ENCODE data around the gene TRAK2.
"Not testable (repeated sequence)": the region's sequence is repeated elsewhere in the genome, so short reads cannot be mapped to it uniquely, and the experiment has no call there.

TRAK2 gene, protein sequence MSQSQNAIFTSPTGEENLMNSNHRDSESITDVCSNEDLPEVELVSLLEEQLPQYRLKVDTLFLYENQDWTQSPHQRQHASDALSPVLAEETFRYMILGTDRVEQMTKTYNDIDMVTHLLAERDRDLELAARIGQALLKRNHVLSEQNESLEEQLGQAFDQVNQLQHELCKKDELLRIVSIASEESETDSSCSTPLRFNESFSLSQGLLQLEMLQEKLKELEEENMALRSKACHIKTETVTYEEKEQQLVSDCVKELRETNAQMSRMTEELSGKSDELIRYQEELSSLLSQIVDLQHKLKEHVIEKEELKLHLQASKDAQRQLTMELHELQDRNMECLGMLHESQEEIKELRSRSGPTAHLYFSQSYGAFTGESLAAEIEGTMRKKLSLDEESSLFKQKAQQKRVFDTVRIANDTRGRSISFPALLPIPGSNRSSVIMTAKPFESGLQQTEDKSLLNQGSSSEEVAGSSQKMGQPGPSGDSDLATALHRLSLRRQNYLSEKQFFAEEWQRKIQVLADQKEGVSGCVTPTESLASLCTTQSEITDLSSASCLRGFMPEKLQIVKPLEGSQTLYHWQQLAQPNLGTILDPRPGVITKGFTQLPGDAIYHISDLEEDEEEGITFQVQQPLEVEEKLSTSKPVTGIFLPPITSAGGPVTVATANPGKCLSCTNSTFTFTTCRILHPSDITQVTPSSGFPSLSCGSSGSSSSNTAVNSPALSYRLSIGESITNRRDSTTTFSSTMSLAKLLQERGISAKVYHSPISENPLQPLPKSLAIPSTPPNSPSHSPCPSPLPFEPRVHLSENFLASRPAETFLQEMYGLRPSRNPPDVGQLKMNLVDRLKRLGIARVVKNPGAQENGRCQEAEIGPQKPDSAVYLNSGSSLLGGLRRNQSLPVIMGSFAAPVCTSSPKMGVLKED

DNA sequence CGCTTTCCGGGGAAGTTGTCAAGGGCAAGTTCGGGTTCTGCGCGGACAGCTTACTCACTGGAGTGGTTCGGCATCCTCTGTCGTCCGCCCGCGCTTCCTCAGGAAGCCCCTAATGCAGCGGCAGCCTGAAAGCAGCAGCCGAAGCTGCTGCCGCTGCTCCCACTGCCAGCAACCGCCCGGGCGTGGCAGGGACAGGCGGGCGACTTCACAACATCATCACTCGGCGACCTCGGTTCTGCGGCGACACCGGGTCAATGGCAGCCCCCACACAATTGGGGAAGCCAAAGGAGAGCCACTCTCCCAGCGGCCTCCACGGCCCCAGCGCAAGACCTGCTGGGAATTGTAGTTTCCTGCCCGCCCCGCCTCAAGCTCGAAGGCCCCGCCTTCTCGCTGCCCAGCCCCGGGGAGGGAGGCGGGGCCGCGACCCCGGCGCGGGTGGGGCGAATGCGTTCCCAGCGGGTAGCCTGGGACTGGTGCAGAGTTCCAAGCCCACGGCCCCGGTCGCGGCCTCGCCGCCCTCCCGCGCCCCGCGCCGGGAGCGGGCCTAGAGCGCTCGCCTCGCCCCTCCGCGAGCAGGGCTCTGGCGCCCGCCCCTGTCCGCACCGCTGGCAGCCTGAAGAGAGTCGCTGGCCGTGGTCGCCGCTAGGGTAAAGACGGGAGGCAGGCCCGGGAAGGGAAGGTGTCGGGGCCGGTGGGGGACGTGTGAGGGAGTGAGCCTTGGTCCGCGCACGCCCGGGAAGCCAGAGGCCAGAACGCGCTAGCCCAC lies at the start of gene TRAK2, which contains the start of gene STRADB:
Gene TRAK2 (minus strand): TSS at position 167 of the 766 bp plus-strand sequence. CDS start 30,951 bp downstream, outside the sequence.
Gene STRADB (plus strand): TSS at position 449 of the 766 bp plus-strand sequence. CDS start 3,101 bp downstream, outside the sequence.
- H3K4me3 ChIP-seq (ENCODE audit: low read depth, low read length): peak within 1 kb of the TSS; percentile 93

DNA sequence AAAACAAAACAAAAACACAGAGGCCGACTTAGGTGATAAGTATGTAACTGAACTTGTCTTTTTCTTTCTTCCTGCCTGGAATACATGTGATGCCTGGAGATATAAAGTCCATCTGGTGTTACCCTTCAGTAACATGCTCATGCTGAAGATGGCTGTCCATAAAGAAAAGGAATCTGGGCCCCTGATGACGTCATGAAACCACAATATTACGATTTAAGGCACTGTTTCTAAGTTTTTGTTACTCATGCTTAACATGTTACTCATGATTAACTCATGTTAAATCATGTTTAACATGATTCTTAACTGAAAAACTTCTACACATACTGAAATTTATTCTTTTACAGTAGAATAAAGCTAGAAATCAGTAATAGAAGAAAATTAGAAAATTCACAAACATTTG lies 49.3 kb upstream of the TRAK2 start:
- no peak overlapping the region for H3K4me3 ChIP-seq (ENCODE audit: low read depth, low read length)

DNA sequence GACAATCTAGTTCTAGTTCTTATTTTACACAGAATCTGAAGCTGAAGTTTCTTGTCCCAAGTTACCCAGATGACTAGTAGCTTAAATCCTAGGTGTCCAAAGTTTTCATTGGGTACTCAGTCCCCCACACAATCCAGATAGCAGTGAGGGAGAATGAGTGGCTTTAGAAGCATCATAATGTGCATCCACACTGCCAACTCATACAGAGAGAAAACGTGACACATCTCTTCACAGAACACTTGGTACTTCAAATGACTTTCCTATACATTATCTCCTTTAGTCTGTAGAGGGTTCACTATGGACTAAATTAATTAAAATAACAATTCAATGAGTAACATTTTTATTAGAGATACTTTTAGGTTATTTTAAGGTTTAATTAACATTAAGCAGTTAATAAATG lies 45.5 kb upstream of the TRAK2 start:
- no peak overlapping the region for H3K4me3 ChIP-seq (ENCODE audit: low read depth, low read length)

DNA sequence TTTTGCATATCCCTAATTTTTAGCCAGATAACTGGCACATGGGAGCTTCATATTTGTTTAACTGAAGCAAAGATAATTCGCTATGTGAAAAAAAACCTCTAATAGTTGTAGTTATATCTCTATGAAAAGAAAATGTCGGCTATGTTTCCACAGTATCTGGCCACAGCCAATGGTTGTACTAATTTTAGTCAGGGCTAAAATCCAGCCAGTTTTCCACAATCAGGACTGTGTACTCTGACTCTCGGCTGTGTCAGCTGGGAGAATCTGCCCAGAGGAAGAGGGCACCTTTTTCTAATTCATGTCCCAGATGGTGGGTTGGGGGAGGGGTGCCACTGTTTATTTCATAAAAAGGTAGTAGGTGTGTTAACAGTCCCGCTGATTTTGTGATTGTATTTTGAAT lies 39.0 kb upstream of the TRAK2 start:
- no peak overlapping the region for H3K4me3 ChIP-seq (ENCODE audit: low read depth, low read length)

DNA sequence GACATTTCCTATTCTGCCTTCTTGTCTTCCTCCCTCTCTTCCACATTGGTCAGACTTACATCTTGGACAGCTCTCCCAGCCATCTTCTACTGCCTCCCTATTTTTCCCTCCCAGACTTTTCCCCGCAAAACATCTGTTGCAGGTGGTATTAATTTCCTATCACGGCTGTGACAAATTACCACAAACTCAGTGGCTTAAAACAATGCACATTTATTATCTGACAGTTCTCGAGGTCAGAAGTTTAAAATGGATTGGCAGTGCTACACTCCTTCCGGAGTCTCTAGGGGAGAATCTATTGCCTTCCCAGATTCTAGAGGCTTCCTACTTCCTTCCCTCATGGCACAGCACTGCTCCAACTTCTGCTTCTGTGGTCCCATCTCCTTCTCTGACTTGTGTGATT lies 33.5 kb upstream of the TRAK2 start:
- H3K4me3 ChIP-seq (ENCODE audit: low read depth, low read length): no peak overlapping the region

DNA sequence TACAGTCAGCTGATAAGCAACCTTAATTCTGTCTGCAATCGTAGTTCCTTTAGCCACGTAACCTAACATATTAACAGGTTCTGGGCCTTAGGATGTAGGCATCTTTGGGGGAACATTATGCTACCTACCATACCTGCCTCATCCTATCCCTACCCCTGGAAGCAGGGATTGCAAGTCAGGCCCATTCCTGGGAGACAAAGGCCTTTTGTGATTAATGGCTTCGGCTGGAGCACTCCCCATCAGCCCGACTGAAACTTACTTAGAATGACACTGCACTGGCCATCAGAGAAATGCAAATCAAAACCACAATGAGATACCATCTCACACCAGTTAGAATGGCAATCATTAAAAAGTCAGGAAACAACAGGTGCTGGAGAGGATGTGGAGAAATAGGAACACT lies 32.5 kb upstream of the TRAK2 start:
- not testable (repeated sequence) for H3K4me3 ChIP-seq (ENCODE audit: low read depth, low read length)

DNA sequence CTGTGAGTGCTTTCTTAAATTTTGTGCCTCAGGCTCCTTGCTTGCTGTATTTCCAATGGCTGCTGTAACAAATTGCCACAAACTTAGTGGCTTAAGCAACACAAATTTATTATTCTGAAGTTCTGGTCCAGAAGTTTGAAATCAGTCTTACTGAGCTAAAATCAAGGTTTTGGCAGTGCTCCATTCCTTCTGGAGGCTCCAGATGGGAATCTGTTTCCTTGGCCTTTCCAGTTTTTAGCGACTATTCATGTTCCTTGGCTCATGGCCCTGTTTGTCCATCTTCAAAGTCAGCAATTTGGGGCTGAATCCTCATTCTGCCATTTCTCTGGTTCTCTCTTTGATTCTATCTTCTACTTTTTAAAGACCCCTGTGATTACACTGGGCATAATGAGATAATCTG lies 32.1 kb upstream of the TRAK2 start:
- H3K4me3 ChIP-seq (ENCODE audit: low read depth, low read length): no peak overlapping the region

DNA sequence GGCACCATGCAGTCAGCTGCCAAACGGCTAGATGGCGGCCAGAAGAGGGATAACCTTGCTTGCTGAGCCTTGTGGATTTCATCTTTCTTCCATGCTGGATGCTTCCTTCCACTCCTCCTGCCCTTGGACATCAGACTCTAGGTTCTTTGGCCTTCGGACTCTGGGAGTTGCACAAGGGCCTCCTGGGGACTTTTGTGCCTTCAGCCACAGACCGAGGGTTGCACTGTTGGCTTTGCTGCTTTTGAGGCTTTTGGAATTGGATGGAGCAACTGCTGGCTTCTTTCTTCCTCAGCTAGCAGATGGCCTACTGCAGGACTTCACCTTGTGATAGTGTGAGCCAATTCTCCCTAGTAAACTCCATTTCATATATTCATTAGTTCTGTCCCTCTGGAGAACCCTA lies 31.3 kb upstream of the TRAK2 start:
- H3K4me3 ChIP-seq (ENCODE audit: low read depth, low read length): no peak overlapping the region

DNA sequence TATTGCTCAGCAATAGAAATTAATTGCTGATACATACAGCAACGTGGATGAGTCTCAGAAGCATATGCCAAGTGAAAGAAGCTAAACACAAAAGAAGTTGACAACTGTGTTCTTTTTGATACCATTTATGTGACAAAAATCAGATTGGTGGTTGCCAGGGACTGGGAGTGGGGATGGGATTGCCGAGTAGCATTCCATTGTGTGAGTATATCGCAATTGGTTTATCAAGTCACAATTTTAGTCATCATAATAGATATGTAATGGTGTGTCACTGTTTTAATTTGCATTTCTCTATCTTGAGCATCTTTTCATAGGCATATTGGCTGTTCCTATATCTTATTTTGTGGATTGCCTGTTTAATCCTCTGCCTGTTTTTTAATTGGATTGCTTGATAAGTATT lies 21.2 kb upstream of the TRAK2 start:
- no peak overlapping the region for H3K4me3 ChIP-seq (ENCODE audit: low read depth, low read length)

DNA sequence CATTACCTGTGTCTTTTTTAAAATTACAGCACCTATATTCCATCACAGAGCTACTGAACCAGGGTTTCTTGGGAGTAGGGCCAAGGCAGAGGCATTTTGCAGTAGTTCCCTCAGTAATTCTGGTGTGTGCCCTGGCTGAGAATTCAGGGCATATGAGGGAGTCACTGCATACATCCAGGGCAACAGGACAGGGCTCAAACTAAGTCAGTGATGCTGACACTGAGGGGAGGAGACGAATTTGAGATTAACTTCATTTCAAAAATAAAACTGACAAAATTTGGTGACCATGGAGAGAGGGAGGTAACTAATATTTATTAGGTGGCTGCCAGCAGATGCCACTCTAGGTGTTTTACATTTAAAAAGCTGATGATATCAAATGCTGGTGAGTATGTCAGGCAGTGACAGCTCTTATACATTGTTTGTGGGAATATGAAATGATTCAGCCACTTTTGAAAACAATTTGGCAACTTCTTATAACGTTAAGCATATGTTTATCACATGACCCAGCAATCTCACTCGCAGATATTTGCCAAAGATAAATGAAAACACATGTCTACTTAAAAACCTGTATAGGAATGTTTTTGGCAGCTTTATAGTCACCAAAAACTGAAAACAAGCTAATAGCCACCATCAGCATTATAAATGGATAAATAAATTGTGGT lies 20.6 kb upstream of the TRAK2 start:
- no peak overlapping the region for H3K4me3 ChIP-seq (ENCODE audit: low read depth, low read length)

DNA sequence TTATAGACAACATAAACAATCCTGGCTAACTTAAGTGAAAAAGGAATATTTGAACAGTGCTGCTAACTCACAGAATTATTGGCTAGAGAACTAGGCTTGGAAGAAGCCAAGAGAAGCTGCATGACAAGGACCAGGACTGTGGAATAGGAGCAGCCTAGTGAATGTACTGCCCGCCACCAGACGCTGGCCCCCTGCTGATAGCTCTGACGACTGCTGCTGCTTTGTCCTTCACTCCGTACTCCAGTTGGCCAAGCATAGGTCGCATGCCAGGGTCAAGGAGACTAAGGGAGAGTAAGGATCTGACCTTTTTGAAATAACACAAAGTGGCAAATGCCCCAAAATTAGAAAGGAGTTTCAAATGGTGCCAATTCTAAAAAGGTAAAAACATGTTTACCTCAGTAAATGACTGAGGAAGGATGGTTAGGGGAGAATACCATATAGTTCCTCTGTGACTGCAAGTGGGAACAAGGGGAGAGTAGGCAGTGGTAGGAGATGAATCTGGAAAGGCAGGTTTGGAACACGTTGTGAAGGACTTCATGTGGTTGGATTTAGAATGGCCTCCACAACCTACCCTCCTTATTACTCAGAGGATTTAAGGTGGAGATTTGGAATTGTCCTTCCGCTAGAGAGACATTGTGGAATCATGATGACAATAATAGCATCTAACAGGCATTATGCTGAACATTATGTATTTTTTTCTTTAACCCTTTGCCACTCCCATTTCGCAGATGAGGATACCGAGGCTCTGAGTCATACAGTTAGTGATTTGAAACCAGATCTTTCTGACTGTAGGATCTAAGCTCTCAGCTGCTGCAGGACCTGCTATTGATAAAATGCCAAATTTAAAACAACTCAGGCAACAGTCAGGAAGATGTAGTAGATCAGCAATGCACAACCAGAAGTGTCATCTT lies 19.8 kb upstream of the TRAK2 start:
- H3K4me3 ChIP-seq (ENCODE audit: low read depth, low read length): no peak overlapping the region

DNA sequence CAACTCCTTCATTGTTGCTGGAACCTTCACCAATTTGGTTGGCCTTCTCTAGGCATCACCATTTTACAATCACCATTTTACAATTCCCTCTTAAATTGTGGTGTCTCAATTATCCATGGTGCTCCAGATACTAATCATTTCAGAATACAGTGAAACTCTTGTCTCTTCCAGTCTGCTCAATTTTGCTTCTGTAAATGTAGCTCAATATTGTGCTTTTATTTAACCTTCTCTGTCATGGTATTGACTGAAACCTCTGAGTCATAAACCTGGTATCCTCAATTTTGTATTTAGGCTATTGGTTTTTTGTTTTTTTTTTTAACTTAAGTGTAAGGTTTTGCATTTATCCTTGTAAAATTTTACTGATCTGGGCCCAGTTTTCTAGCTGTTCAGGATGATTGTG lies 16.4 kb upstream of the TRAK2 start:
- no peak overlapping the region for H3K4me3 ChIP-seq (ENCODE audit: low read depth, low read length)

DNA sequence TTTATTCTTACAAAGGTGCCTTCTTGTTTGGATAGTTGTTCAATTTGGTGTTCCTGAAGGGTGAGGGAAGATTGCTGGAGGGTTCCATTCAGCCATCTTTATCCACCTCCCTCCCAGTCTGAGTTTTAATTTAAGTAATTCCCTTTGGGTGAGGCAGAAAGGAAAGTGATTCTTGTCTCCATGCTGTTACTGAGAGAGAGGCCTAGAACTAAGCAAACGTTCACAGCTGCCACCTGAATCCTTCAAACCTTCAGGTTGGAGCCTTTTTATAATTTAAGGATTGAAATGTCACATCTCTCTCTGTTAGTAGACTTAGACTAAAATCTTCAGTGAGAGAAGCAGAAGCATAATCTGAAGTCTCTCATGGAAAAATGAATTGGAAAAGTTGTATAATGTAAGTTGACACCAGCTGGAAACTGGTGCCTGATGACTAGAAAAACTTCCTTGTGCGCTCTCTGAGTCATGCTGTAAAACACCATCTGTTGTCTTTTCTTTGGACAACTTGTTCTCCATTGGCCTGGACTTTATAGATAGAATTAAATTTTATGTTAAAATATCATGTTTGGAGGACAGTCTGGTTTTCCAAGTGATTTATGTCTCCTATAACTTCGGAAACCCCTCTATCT lies 14.9 kb upstream of the TRAK2 start:
- no peak overlapping the region for H3K4me3 ChIP-seq (ENCODE audit: low read depth, low read length)

DNA sequence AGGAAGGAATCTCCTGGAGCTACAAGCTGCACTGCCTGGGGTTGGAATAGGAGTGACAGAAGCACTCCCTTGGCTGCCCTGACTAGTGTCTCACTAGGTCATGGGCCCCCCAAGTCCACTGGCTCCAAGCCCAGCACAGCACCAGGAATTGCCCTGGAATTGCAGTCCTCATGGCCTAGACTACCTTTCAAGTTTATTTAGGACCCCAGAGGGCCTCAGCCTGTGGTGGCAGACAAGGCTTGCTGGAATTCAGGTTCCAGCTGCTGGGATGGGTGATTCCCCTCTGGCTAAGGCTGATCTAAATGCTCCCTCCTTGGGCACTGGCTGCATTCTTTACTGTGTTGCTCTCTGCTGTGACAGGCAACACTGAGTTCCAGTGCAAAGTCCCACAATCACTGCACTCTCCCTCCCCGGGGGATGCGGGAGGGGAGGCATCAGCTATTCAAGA lies 14.3 kb upstream of the TRAK2 start:
- no peak overlapping the region for H3K4me3 ChIP-seq (ENCODE audit: low read depth, low read length)

DNA sequence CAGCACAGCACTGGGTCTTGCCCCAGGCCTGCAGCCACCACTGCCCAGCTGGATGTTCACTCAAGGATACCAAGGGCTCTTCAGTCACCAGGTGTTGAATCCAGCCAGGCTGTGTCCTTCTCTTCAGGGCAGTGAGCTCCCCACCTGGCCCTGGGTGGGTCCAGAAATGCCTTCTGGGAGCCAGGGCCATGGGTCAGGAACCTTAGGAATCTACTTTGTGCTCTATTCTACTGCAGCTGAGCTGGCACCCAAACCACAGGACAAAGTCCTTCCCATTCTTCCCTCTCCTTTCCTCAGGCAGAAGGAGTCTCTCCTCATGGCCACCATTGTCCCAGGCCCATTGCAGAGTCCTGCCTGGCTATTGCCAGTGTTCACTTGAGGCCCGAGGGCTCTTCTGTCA lies 13.3 kb upstream of the TRAK2 start:
- H3K4me3 ChIP-seq (ENCODE audit: low read depth, low read length): no peak overlapping the region

DNA sequence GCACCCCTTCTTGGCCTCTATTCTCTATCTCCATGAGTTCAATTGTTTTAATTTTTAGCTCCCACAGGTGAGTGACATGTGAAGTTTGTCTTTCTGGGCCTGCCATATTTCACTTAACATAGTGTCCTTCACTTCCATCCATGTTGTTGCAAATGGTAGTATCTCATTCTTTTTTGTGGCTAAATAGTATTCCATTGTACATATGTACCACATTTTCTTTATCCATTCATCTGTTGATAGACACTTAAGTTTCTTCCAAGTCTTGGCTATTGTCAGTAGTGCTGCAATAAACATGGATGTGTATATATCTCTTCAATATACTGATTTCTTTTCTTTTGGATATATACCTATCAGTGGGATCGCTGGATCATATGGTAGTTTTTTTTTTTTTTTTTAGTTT lies 9.3 kb upstream of the TRAK2 start:
- H3K4me3 ChIP-seq (ENCODE audit: low read depth, low read length): no peak overlapping the region

DNA sequence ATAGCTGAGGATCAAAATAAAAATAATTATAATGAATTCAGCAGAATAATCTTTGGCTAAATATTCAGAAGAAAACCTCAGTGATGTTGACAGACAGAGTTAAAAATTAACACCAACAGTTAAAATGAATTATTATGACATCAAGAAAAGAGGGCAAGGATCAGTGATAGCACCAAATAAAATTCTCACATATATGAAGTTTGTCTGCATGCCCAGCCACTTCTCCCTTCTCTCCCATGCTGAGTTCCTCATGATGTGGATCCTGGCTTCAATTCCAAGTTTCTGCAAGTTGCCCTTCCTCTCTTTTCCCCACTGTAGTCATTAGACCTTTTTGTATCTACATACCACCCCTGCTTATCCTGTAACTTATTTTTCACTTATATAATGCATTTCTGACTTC lies 7.1 kb upstream of the TRAK2 start:
- H3K4me3 ChIP-seq (ENCODE audit: low read depth, low read length): no peak overlapping the region

DNA sequence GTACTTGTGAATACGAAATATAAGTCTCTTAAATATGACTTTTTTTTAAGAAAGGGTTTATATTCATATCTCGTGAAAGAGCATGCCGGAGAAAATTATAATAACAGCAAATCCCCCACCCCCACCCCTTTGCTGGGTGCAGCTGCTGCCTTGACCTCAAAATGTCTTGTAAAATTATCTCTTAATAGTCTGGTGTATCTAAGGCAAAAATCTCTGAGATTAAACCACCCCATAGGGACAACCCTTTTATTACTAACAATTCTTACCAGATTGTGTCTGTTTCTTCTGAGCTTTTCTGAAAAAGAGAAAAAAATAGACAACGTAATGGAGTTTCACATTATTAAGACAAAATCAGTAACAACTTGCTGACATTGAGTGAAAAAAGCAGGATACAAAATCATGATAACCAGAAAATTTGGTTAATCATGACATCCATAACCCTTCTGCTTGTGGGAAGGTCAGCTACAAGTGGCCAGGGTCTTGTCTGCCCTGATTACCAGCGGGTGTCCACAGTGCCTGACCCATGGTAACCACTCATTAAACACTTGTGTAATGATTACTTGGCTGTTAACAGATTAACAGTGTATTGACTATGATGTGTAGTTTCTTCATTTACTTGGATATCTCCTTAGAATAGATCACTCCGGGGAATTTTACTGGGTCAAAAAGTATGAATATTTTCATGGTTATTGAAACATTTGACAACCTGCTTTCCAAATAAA lies 1.8 kb upstream of the TRAK2 start:
- H3K4me3 ChIP-seq (ENCODE audit: low read depth, low read length): no peak overlapping the region

Measured in iPS-11a (cell line).